NB4 (cell line): ENCODE data around the gene CCDC13.

ENCODE experiments used
- DNase-seq: peaks from one replicate; pipeline ENCODE4 v3.0.0; 2010; ENCODE audit warnings: low read depth
- H3K4me3 ChIP-seq: one replicate; pipeline ENCODE4 v1.5.1; 2011; ENCODE audit warnings: mild to moderate bottlenecking, low read depth, low read length, moderate library complexity
- MYC ChIP-seq: IDR thresholded peaks from 2 replicates; pipeline ENCODE4 v1.6.1; 2011; ENCODE audit warnings: low read depth, low read length
- POLR2A ChIP-seq: IDR thresholded peaks from 2 replicates; pipeline ENCODE4 v1.6.1; 2011; ENCODE audit warnings: mild to moderate bottlenecking; ENCODE audit not compliant: insufficient read length; ENCODE audit errors: extremely low read depth
- TF ChIP-seq, protein P1 (sequence below): IDR thresholded peaks from one replicate; pipeline ENCODE4 v1.5.1; 2012; ENCODE audit warnings: low read depth, low read length
- TF ChIP-seq, protein P2 (sequence below): IDR thresholded peaks from 2 replicates; pipeline ENCODE4 v1.6.1; 2011; ENCODE audit warnings: low read depth, low read length

Gene CCDC13

DNA sequence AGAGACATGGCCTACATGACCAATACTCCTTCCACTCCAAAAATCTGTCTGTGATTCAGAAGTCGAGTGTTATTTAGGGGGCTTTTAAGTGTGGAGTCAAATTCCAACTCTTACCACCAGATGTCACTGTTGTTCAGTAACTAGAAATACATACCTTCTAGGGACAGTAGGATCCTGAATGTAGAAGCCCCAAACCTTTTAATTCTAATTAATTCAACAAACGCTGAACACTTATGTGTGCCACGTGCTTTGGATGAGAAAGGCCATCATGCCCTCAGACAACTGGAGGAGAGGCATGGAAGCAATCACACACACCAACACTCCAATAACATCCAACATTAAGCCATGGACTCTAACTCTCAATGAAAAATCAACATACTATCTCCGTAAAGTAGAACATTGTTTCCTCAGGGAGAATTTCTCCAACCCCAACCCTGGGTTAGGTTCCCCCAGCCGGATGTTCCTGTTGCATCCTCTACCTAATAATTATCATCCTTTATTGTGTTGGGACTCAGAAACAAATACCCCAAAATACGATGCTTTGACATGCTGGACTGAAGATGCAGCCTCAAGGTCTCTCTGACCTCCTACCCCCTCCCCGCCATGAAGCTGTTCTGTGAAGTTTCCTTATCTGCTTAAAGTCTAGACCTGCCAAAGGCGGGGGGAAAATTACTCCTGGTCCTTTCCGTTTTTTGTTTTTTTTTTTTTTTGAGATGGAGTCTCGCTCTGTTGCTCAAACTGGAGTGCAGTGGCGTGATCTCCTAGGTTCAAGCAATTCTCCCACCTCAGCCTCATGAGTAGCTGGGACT lies 8.0 kb upstream of the CCDC13 start:
- DNase-seq: peak; percentile 75
- no peak overlapping the region for H3K4me3 ChIP-seq
- TF ChIP-seq, protein P1, sequence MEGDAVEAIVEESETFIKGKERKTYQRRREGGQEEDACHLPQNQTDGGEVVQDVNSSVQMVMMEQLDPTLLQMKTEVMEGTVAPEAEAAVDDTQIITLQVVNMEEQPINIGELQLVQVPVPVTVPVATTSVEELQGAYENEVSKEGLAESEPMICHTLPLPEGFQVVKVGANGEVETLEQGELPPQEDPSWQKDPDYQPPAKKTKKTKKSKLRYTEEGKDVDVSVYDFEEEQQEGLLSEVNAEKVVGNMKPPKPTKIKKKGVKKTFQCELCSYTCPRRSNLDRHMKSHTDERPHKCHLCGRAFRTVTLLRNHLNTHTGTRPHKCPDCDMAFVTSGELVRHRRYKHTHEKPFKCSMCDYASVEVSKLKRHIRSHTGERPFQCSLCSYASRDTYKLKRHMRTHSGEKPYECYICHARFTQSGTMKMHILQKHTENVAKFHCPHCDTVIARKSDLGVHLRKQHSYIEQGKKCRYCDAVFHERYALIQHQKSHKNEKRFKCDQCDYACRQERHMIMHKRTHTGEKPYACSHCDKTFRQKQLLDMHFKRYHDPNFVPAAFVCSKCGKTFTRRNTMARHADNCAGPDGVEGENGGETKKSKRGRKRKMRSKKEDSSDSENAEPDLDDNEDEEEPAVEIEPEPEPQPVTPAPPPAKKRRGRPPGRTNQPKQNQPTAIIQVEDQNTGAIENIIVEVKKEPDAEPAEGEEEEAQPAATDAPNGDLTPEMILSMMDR: peak; percentile 60
- TF ChIP-seq MYC: no peak
- TF ChIP-seq, protein P2, sequence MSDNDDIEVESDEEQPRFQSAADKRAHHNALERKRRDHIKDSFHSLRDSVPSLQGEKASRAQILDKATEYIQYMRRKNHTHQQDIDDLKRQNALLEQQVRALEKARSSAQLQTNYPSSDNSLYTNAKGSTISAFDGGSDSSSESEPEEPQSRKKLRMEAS: peak; percentile 81
- no peak for TF ChIP-seq POLR2A

DNA sequence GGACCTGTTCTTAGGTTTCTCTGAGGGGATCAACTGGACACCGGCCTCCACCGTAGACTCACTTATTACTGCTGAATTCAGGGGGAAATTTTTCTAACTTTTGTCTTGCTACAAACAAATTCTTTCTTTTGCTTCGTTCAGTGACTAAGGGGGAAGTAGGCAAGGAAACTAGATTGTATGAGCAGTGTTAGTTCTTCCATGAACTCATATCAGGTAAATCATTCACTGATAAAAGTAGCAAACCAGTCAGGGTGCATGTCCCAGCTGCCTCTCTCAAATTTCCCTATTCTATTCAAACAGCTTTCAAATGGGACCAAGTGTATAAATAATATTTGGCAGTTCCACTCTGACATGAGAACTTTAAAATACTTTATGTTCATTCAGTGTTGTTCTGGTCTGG lies 7.3 kb upstream of the CCDC13 start:
- TF ChIP-seq, protein P1: no peak
- TF ChIP-seq MYC (no peak), POLR2A (no peak)
- TF ChIP-seq, protein P2: no peak
- no peak for DNase-seq
- H3K4me3 ChIP-seq: no peak overlapping the region

DNA sequence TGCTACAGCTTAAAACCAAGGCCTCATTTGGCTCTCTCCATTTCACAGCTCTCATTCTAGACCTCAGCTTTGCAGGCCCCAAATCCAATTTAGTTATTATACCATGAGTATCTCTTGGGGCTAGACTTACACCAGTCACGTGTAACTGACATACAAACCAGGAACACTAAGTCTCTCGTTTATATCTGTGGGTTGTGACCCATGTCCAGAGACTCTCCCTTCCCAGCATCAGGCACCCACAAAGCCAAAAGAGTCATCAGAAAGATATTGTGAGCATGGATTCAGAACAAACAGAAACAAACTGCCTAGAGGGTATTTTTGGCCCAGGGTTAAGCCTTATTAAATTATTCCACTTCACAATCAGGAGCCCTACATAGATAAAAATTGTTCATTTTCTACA lies 5.6 kb upstream of the CCDC13 start:
- DNase-seq: no peak
- TF ChIP-seq, protein P1: no peak
- no peak for TF ChIP-seq MYC
- TF ChIP-seq, protein P2: no peak
- TF ChIP-seq POLR2A: no peak
- no peak overlapping the region for H3K4me3 ChIP-seq

DNA sequence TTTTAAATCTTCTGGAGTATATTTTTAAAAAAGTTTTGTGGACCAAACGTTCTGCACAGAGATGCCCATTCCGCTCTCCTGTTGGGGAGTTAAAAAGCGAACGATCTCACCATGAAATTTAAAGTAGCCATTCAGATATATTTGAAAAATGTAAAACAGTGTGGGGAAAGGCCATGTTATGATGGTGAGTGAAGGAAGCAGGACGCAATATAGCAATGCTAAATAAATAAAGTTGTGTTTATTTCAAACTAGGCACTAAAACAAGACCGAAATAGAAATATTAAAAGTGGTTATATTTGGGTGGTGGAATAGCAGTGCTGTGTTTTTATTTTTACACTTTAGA lies 327 bp upstream of the CCDC13 start:
- DNase-seq: no peak
- peak overlapping the region; percentile 61 for H3K4me3 ChIP-seq
- TF ChIP-seq, protein P1: no peak
- TF ChIP-seq, protein P2: no peak

DNA sequence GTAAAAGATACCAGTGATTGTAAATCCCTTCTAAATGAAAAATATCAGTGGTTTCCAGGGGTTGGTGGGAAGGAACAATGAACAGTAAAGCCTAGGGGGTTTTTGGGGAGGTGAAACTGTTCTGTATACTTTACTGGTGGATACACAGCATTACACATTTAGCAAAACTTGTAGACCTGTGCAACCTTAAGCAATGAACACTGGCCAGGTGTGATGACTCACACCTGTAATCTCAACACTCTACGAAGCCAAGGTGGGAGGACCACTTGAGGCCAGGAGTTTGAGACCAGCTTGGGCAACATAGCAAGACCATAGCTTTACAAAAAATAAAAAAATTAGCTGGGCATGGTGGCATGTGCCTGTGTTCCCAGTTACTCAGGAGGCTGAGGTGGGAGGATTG lies 1.8 kb downstream of the CCDC13 start:
- DNase-seq: no peak
- H3K4me3 ChIP-seq: no peak overlapping the region
- no peak for TF ChIP-seq POLR2A
- TF ChIP-seq, protein P1: no peak
- TF ChIP-seq, protein P2: no peak
- TF ChIP-seq MYC: no peak
